Activated CD4-positive, alpha-beta T cell treated with anti-CD3 and anti-CD28 coated beads, Interleukin-2, Interleukin-6, amounts not matched to agents 100 ng/mL and 50 ng/mL, durations not matched to agents 16 hours and 8 hours (primary cell): ENCODE measurements around the gene UAP1.
A peak's percentile ranks its signal among the peaks of the same experiment; 100 is the strongest.

Experiments used
- DNase-seq: peaks from one replicate; pipeline ENCODE4 v3.0.0-alpha.2; 2020

The UAP1 gene

DNA sequence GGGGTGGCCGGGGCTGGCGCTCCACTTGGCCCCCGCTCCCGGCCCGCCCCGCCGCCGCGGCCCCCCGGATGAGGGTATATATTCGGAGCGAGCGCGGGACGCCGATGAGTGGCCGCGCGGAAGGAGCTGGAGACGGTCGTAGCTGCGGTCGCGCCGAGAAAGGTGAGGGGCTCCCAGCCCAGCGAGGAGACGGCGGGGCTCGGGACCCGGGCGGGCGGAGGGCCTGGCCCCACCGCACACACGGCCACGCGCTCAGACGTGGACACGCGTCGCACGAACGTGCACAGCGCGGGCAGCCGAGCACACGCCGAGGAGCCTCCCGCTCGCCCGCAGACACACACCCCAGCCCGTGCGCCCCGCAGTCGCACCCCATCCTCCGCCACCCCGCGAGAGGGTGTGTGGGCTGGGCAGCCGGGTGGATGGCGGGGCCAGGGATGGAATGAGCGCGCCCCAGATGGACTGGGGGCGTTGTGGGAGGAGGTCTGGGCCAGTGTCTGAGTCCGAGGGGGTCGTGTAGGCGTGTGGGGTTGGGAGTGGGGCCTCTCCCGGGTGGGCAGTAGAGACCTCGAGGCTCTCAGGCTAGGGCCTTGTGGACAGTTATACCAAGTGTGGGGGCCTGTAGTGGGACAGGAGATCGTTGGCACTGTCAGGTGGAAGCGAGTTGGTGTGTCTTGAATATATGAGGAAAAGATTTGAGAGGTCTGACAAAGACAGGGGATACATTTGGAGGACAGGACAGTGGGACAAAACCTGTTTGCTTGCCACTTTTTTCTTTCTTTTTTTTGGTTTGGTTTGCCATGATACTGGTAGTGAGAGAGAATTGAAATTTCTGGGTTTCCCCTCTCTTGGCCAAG, at the start of gene UAP1:
Gene UAP1 (plus strand): TSS at position 107 of the 854 bp plus-strand sequence. CDS start 4,347 bp downstream, outside the sequence.
- DNase-seq: peak; percentile 9

DNA sequence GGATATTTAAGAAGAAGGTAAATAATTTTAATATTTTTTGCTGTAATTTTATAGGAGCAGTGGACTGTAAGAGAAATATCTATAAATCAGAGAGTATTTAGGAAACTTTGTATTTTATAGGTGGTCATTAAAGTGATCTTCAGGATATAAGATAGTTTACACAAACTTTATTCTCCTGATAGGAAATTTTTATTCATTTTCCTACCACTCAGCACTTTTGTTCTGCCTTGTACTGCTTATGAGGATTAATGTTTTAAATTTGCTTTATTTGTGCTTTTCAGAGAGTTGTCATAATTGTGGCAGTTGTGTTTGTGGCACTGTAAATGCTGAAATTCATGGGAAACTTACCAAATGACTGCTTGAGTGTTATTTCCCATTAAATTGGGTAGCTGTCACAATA, 34.2 kb upstream of the UAP1 start:
- DNase-seq: no peak

DNA sequence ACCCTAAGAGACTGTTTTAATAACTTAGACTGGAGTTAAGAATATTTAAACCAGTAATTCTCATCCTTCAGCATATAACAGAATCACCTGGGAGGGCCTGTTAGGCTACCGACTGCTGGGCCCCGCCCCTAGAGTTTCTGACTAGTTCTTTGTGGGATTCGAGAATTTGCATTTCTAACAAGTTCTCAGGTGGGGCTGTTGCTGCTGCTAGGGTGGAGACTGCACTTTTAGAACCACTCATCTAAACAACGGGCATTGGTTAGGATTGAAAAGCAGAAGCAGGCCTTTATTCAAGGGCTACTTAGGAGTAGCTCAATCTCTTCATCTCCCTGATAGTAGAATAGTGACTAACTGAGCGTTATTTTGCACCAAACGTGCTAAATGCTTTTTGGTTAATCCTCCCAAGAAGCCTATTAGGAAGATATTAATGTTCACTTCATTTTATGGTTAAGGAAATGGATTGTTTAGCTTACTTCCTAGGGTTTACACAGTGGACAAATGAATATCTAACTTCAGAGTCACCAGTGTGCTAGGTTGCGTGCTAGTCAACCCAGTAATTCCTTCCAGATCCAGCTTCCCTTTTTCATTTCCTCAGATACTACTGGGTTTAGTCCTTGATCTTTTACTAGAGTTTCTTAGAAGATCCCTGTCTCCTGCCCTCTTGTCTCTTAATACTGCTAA, 31.1 kb upstream of the UAP1 start:
- DNase-seq: no peak

DNA sequence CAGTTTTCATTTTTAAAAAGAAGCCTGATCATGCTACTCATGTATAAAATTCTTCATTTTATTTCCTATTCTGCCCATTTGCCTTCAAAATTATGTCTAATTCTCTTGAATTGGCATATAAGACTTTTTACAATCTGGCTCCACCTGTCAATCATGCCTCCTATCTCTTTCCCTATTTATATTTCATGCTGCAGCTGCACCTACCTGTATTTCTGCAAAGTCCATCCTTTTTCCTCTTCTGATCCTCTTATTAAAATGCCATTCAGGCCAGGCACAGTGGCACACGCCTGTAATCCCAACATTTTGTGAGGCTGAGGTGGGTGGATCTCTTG, 30.6 kb upstream of the UAP1 start:
- DNase-seq: no peak

DNA sequence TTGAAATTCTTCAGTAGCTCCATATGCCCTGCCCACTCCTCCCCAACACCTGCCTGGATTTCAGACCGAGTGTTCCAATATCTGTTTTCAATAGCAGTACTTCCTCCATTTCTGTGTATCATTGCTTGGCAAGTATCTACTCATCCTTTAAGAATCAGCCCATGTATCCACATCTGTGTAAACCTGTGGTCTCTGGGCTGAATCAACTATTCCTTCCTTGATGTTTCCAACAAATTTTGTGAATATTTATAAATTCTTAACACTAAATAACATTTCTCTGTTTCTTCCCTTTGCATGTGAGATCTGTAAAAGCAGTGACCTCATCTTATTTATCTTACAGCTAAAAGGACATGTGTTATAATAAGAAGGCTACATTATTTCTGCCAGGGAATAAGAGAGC, 26.0 kb upstream of the UAP1 start:
- no peak for DNase-seq

DNA sequence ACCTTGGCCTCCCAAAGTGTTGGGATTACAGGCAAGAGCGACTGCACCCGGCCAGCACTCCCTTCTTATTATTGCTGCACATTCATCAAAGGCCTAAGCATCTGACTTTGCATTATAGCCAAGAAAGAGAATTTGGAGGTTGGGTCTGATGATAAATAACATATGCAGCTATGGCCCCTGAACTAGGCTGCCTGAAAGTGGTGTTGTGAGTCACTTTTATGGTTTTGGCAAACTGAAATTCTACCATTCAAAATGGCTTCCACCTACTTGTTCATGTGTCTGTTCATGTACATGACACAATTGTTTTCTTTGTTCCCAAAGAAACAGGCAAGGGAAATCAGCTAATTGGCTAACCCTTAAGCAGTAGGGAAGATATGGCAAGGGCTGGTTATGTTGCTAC, 25.0 kb upstream of the UAP1 start:
- peak; percentile 44 for DNase-seq

DNA sequence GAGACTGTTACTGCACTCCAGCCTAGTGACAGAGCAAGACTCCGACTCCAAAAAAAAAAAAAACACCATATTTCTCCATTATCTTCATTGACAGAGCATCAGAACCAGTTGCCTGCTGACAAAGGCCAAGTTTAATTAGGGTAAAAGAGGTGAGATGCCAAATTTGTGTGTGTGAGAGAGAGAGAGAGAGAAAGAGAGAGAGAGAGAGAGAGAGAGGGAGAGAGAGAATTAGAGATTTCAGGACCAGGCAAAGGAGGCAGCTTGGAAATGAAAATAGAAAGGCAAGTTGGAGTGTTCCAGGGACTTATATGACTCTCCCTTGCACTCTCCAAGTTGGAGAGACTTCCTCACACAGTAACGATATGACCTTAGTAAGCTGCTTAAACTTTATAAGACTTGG, 24.3 kb upstream of the UAP1 start:
- DNase-seq: peak; percentile 1

DNA sequence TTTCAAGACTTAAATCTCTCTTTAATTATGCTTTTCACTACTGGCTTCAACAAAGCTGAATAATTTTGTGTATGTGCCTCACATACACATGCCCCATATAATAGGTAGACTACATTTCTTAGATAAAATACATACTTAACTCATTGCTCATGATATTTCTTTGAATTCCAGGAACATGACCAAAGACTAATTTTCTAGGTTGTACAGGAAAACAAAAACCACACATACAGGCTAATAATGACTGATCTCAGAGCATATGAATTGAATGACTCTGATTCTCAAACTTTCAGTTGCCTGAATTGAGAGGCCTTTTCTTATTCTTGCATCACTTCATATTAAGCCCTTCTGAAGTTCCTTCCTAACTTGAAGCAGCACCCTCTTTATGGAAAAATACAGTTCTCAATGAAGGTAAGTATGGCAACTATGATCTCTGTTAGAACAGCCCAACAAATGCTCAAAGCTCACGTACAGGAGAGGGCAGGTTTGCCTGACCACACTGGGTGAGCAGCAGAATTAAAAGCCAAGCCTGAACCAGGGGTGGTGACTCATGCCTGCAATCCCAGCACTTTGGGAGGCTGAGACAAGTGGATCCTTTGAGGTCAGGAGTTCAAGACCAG, 22.6 kb upstream of the UAP1 start:
- peak; percentile 65 for DNase-seq

DNA sequence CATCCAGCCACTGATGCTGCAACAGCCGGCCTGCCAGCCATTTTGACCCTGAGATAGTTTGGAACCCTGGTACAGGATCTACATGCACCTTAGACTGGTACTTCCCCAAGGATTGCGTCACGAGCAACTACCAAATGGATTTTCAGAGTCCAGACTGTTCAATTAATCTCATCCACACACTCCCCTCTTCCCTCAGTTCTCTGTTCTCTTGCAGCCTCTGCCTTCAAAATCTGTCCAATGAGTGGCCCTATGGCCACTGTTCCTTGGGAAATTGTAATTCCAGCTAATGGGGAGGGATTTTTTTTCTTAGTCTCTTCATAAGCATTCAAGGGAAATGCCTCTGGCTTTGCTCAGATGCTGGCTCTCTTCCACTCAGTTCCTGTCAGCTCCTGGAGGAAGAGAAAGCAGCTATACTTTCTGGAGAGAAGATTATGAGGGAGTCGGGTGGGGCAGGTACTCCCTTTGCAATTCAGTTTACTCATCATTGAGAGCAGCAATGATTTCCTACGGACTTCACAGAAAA, 19.8 kb upstream of the UAP1 start:
- no peak for DNase-seq

DNA sequence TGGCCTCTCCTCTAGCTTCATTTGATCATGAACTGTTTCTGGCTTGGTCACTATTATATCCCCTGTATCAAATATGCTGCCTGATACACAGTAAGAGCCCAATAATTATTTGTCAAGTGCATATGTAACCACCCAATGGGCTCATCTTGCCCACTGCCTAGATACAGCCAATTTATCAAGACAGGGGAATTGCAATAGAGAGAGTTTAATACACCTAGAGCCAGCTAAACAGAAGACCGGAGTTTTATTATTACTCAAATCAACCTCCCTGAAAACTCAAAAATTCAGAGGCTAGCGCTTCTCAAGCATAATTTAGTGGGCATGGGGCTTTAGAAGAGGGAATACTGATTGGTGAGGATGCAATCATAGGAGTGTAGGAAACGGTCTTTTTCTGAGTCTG, 18.3 kb upstream of the UAP1 start:
- DNase-seq: no peak

DNA sequence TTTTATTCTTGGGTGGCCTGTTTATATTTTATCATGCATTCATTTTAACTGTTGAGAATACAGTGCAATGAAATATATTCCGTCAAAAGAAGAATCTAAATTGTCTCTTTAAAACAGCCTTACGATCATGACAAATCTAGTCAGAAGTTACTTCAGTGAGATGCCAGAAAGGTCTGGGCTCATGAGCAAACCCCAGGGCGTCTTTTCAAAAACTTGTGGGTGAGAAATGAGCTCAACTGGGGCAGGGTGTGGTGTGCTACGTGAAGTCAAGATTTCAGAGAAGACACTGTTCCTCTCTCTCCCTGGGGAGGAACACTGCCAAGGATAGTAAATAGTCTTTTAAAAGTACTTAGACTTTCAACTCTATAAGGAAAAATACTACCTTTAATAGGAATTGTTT, 13.4 kb upstream of the UAP1 start:
- peak; percentile 30 for DNase-seq

DNA sequence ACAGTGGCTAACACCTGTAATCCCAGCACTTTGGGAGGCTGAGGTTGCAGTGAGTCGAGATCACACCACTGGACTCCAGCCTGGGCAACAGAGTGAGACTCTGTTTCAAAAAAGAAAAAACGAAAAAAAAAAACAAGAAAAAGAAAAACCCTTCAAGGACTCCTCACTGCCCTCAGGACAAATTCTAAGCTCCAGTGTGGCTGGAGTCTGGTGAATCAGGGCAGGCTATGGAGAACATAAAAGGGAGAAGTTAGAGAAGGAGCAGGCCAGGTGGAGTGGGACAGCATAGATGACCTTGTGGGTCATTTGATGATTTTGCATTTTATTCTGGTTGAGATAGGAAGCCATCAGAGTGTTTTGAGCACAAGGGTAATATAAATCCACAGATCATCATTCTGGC, 12.5 kb upstream of the UAP1 start:
- DNase-seq: no peak

DNA sequence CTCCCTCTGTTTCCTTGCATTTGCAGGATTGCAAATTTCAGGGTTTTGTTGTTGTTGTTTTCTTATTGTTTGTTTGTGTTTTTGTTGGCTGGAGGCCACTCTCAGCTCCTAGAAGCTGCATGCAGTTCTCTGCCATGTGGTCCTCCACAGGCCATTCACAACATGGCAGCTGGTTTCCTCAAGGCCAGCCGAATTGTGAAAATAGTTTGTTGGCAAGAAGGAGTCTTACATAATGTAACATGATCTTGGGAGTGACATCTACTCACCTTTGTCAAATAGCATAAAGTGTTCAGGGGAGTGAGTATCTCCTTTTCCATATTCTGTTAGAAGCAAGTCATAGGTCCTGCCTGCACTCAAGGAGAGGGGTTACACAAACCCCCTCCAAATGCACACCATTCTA, 10.6 kb upstream of the UAP1 start:
- no peak for DNase-seq

DNA sequence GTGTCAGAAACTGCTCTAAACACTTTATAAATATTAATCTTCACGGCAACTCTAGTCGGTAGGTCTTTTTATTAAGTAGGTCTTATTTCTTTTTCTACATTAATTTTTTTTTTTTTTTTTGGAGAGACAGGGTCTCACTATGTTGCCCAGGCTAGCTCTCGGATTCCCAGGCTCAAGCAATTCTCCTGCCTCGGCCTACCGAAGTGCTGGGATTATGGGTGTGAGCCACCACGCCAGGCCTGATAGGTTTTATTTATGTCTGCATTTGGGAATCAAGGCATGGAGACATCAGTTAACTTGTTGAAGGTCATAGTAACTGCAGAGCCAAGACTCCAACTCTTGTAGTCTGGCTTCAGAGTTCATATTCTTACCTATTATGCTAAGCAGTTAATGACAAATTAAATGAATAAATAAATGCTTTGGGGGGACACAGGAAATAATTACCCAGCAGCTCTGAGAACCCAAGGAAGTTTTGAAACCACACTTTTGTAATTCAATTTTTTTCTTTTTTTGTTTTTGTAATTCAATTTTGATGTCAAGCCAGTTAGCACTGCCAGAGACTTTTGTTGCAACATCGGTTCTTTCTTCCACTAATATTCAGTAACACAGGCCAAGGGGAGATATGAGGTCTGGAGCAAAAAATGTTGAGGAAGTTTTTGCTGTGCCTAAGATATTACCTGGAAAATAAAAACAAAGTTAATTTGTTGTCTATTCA, 9.4 kb upstream of the UAP1 start:
- DNase-seq: no peak

DNA sequence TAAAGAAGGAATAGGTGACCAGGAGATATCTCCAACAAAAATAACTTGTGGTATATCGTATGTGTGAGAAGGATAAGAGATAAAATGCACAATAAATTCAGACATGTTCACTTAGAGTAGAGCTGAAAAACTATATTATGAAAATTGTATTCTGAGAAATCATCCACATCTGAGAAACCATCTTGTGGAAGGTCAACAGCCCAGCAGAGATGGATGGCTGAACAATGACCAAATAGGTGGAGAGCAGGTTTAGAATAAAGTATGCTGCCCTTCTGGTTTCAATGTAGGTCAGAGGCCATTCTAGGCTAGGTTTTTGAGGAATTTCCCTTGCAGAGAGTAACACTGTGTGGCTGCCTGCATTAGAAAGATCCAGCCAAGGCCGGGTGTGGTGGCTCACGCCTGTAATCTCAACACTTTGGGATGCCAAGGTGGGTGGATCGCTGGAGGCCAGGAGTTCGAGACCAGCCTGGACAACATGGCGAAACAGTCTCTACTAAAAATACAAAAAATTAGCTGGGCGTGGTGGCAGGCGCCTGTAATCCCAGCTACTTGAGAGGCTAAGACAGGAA, 8.8 kb upstream of the UAP1 start:
- DNase-seq: no peak

DNA sequence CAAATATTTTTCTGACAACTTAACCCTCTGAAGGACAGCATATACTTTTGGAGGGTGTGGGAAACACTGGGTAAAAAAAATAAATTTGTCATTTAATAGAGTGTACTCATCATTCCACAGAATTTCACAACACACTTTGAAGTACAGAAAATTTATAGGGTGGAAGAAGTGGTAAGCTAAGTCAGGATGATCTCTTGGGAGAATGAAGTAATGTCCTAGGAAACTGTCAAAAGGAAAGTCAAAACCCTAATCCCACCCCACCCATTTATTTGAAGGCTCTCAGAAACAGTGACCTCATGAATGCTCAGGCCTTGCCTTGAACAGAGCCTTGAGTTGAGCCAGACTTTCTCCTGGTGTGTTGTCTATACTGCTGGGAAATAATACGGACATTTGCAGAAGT, 7.3 kb upstream of the UAP1 start:
- no peak for DNase-seq

DNA sequence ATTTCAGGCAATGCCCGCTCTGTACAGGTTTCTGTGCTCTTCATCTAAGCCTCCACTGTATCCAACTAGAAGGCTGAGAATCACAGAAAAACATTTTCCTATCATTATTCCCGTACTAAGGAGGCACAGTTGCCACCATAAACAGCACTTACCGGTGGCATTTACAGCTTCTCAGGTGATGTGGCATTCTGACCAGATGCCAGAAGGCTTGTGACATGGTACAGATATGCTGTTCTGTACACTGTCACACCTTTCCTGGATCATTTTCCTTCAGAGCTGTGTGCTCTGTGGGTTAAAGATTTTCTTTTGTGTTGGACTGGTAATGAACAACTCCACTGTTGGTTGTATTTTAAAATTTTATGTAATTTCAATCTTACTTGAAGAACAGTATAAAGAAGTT, 4.0 kb upstream of the UAP1 start:
- no peak for DNase-seq

DNA sequence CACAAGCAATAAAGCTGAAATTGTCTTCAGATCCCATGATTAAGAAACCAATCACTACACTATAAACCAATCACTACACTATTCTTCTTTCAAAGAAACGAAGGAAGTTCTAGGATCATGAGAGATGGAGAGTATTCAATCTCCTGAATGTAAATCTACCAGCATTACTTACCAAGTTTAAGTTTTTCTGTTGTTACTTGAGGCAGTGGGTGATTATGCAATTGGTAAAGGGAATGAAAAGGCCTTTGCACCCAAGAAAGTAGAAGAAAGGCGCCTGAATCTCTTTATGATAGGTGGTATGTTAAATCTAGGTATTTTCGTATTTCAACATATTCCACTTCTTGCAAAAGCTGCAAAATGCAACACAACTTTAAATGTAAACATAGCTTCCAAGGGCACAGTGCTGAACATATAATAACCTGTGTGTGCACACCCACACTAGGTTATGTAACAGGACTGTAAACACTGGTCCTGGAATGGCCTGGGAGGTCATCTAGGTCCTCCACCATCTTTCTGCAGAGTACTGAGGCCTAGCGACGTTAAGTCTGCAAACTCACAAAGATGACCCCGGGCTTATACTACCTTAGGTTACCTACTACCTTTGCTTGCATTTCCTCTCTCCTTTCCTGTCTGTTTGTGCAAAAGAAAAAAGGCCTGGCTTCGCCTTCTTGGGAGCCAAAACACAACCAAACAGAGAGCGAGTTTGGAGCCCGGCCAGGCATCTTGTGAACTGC, 1.1 kb upstream of the UAP1 start:
- no peak for DNase-seq

DNA sequence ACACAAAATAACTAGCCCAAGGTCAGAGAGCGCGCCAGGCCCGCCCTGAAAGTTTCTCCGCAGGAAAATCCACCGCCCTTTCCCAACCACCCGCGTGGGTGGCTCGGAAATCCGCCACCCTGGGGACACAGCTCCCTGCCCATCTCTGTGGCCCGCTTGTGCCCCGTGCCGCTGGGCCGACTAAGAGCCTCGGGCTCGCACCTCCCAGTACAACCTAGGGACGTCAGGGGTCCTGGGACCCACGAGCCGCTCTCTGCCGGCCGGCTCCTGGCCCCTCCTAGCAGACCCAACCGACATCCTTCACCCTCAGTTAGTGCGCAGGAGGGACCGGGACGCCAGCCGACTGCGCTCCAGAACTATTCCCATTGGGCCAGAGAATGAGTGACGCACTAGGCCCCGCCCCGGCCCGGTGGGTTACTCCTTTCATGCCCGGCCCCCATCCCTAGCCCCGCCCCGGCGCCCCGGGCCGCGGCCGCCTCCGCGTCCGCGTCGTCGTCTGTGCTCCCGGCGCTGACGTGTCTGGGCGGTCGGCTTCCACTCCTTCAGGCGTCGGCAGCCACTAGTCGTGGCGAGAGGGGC, 396 bp upstream of the UAP1 start:
- peak; percentile 99 for DNase-seq

DNA sequence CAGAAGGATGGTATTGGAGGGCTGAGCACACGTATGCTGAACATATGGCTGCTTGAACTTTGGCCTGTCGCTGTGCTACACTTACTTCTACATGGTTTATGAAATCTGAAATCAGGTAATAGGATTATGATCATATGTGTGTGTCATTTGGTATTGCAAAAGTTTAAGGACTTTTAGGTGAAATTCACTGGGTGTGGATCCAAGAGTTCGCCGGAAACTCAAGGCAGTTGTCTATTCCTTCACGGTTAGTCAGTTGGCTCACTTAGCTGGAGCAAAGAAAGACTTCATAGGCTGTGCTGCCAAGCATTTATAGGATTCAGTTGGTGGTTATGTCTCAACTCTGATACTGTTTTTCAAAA, 927 bp downstream of the UAP1 start:
- no peak for DNase-seq

DNA sequence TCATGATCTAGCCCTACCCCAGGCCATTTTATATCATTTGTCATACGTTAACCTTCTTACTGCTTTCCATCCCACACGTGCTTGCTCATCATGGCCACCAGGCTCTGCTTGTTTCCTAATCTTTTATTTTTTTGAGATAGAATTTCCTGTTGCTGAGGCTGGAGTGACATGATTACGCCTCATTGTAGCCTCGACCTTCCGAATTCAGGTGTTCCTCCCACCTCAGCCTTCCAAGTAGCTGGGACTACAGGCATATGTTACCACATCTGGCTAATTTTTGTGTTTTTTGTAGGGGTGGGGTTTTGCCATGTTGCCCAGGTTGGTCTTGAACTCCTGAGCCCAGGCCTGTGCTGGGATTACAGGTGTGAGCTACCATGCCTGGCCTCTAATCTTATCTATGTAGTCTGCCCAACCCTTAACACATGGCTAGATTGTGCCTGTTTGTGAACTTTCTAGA, 3.3 kb downstream of the UAP1 start:
- no peak for DNase-seq

DNA sequence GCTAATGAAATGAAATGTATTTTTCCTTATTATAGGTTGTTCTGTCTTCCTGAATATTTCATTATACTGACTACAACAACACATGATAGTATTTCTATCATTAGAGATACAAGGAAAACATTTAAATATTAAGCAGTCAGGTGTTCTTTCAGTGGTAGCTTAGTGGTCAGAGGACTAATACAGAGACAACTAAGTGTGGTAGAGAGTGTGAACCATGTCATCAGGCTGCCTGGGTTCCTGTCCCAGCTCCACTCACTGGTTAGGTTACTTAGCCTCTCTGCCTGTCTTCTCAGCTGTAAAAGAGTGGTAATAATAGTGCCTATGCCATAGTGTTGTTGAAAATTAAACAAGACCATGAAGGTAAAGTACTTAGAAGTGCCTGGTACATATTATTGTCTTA, 3.9 kb downstream of the UAP1 start:
- DNase-seq: peak; percentile 41
